ENCODE measurements around the gene ASPHD2. TPM values are rescaled to one million over a fixed set of nuclear protein-coding genes. Genes with fewer than 3 reads are reported as not detected.
A peak's percentile ranks its signal among the peaks of the same experiment; 100 is the strongest.

ASPHD2 gene
- total RNA-seq, 1 donor from 2014 or later = 0.19 TPM

DNA sequence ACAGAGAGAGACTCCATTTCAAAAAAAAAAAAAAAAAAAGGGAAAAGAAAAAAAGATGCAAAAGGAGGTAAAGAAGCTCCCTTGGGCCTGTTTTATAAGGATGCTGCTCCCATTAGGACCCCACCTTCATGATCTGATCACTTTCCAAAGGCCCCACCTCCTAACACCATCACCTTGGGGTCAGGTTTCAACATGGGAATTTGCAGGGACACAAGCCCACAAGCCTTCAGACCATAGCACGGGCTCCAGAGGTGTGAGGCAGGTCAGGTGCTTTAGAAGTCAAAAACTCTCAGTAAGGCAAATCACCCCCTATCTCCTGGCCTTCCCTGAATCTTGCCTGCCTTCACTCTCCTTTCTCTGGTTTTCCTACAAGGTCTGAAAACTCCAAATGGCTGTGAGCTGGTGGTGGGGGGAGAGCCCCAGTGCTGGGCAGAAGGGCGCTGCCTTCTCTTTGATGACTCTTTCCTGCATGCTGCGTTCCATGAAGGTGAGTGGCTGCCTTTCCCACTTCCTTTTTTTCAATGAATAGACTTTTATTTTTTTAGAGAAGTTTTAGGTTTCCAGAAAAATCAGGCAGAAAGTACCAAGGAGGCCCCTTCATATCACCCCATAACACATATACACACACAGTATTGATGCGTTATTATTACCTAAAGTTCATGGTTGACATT is 13.2 kb downstream of the ASPHD2 start:
- DNase-seq (ENCODE audit: missing footprints) (no peak), ATAC-seq (no peak)
- intact Hi-C loops (cut with DNase I) = no loop called here

GRCh38 chr22:26443901-26444690 is 15.0 kb downstream of the ASPHD2 start:
- no peak for DNase-seq (ENCODE audit: missing footprints)
- intact Hi-C loops (cut with DNase I) = no loop called here
- ATAC-seq = no peak

GRCh38 chr22:26444777-26445176 is 15.7 kb downstream of the ASPHD2 start:
- intact Hi-C loops (cut with DNase I) = no loop called here
- ATAC-seq (no peak), DNase-seq (ENCODE audit: missing footprints) (no peak)

GRCh38 chr22:26445577-26446275 is 16.7 kb downstream of the ASPHD2 start:
- ATAC-seq = no peak
- DNase-seq (ENCODE audit: missing footprints) = no peak
- intact Hi-C loops (cut with DNase I) = no loop called here

GRCh38 chr22:26446808-26447515 is 17.9 kb downstream of the ASPHD2 start:
- DNase-seq (ENCODE audit: missing footprints) (peak; percentile 55), ATAC-seq (no peak)
- intact Hi-C loops (cut with DNase I) = no loop called here

GRCh38 chr22:26447584-26448329 is 18.7 kb downstream of the ASPHD2 start:
- DNase-seq (ENCODE audit: missing footprints) = no peak
- intact Hi-C loops (cut with DNase I) = no loop called here
- no peak for ATAC-seq

DNA sequence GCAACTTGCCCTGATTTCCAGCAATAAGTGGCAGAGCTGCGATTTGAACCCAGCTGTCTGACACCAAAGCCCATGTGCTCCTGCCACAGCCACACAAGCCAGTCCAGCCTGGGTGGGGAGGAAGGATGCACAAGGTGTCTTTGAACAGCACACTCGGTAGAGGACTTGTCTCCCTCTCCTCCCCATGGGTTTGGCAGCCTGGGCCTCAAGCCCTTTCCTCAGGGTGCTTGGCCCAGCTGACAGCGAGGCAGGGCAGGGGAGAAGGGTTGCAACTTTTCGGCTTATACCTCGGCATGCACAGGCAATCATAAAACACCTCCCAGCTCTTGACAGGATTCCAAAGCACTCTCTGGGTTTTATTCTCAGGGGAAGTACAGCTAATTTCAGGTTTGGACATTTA is 19.3 kb downstream of the ASPHD2 start:
- ATAC-seq (peak; percentile 29), DNase-seq (ENCODE audit: missing footprints) (no peak)
- intact Hi-C loops (cut with DNase I) = no loop called here

DNA sequence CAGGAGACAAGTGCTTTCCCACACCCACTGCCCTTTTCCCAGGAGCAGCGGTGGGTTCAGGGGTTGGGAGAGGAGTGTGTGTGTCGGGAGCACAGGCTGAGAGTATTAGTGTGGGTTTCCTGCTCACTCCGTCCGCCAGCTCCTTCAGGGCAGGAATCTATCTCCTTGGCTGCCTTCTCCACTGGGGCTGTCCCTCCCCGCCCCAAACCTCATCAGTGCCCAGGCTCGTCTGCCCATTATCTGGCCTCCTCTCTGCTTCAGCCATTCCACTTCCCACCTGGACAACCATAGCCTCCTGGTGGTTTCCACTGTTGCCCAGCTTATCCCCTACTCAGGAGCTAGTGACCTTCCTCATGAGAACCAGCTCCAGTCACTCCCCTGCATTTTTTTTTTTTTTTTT is 19.9 kb downstream of the ASPHD2 start:
- intact Hi-C loops (cut with DNase I) = no loop called here
- DNase-seq (ENCODE audit: missing footprints) (no peak), ATAC-seq (no peak)

- no peak for DNase-seq (ENCODE audit: missing footprints)
- intact Hi-C loops (cut with DNase I) = no loop called here
- ATAC-seq = no peak
Observed at GRCh38 chr22:26450453-26451185, 21.6 kb downstream of the ASPHD2 start.

DNA sequence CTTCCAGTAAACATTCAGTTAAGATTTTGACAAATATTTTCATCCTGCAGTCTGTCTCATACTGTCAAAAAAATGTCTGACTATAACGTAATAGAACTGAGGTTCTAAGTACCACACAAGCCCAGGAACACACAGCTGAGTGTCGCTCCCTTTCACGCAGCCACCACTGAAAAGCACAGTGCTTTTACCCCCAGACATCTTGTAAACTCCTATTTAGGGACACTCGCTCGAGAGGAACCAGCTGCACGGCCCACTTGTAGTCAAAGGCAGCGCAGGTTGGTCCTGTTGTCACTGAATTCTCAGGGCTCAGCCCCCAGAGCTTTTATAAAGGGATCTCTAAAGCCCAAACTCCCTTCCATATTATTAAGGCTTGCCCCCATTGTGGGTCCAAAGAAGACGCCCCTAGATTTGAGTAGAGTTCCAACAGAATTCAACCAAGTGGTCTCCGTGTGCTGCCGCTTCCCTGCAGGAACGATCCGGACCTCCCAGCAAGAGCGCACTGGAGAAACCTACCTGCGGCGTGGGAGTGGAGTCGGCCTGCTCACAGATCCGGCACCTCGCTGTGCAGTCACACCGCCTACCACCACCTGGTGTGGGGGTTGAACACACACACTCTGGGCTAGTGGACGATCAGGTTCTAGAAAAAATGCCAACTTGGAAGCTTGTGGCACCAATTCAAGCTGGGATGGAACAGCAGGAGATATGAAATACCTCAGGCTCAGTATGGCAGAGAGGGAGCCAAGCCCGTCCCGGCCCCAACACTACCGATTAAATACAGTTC is 23.4 kb downstream of the ASPHD2 start:
- intact Hi-C loops (cut with DNase I) = no loop called here
- DNase-seq (ENCODE audit: missing footprints) = no peak
- no peak for ATAC-seq

GRCh38 chr22:26453216-26453615 is 24.2 kb downstream of the ASPHD2 start:
- intact Hi-C loops (cut with DNase I) = no loop called here
- DNase-seq (ENCODE audit: missing footprints) (no peak), ATAC-seq (no peak)

DNA sequence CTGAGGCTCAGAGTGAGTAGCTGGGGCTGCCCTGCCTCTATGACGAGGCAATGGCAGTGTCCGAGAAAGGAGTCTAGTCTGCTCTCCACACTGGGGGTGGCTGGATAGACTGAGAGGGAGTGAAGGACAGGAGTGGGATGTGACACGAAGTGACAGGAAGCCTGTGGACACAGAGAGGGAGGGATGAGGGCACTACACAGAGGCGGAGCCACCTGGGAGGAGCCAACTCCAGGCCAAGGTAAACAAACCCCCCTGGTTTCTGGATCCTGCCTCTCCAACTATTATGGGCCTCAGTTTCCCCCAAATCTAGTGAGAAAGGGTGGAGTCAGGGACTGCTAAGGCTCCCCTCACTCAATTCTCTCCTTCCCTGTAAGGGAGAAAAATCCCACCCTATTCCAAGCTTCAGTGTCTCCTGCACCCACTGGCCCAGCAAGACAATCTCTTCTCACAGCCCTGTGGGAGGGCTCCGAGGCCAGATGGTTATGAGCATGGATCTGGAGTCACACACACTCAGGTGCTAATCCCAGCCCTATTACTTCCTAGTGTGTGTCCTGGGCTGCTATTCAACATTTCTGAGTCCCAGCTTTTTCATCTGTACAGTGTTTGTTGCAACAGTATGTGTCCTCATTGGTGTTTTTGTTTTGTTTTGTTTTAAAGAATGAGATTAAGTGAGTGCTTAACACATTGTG is 24.9 kb downstream of the ASPHD2 start:
- ATAC-seq (no peak), DNase-seq (ENCODE audit: missing footprints) (no peak)
- intact Hi-C loops (cut with DNase I) = no loop called here

- intact Hi-C loops (cut with DNase I) = no loop called here
- ATAC-seq = no peak
Observed at GRCh38 chr22:26457661-26458272, 28.7 kb downstream of the ASPHD2 start.

DNA sequence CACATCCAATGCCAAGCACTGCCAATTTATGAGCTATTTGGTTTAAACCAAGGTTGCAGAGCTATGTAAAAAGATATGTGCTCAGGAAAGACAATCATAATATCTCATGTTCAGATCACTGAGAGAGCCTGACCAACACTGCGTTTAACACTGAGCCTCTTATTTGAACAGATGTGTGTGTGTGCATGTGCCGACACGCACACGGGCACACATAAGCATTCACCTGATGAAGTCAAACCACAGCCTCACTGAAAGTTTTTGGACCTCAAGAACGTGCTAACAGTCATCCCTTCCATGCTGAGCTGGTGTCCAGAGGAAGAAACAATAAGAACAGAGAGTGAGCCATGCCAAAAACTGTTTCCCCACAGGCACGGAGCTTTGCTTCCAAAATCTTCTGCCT is 31.1 kb downstream of the ASPHD2 start:
- DNase-seq (ENCODE audit: missing footprints) (no peak), ATAC-seq (no peak)
- intact Hi-C loops (cut with DNase I) = loop anchor here (2.0 kb wide), 2 partner anchors 61 to 95 kb away; no protein-coding TSS in a partner anchor

More at GRCh38 chr22:26457661-26458272, 28.7 kb downstream of the ASPHD2 start:
- DNase-seq (ENCODE audit: missing footprints) = no peak

DNA sequence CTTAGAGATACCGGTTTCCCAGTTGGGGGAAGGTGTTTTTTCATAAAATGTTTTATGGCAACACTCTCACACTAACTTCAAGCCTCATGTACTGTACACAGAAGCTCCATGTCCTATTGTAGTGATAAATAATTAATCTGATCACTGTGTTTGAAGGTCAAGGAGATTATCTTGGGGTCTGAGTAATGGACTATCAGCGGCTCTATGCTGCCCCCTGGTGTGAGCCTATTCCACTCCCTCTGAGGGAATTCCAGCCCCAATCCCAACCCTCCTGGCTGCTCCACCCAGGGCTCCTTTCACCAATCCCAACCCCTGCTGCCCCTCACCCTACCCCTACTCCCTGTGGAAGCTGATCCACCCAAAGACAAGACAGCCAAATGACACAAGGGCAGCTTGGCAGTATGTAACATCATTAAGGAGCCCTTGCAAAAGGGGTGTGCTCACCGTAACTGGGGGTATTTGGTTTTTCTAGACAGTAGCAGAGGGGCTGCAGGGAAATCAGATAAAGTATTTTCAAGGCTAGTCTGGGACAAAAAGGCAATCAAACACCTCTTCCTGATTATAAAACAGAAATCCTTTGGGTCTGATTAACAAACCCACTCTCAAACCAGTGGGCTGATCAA is 32.2 kb downstream of the ASPHD2 start:
- DNase-seq (ENCODE audit: missing footprints) (peak; percentile 58), ATAC-seq (peak; percentile 47)
- intact Hi-C loops (cut with DNase I) = loop anchor here (2.0 kb wide), 2 partner anchors 62 to 96 kb away; no protein-coding TSS in a partner anchor

DNA sequence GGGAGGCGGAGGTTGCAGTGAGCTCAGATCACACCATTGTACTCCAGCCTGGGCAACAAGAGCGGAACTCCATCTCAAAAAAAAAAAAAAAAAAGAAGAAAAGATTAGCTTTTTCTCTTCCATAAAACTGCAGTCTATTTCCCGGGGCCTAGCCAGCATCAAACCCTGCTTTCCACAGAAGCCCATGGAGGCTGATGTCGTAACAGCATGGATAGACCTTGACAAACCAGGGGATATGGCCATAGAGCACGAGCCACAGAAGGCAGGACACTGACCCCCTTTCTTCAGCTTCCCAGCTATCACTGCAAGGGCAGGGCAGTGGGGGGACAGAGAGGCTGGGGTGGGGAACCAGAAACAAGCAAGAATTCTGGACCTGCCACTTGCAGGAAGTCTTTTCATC is 33.0 kb downstream of the ASPHD2 start:
- DNase-seq (ENCODE audit: missing footprints) = no peak

More for the DNA sequence above, 33.0 kb downstream of the ASPHD2 start:
- intact Hi-C loops (cut with DNase I) = no loop called here
- no peak for ATAC-seq

All from Right ventricle myocardium inferior (tissue), 1 donor.